Parathyroid adenoma (tissue), 2 donors: ENCODE measurements around the gene TRIM29.

Source experiments
- H2AFZ ChIP-seq: fragments of 300-600 bp; sonication (generic); one replicate; pipeline ENCODE4 v1.7.0; 2017; ENCODE audit warnings: antibody characterized with exemption, mild to moderate bottlenecking
- H3K27ac ChIP-seq: fragments of 300-600 bp; sonication (generic); one replicate; pipeline ENCODE4 v1.7.0; 2017
- H3K27me3 ChIP-seq: fragments of 300-600 bp; sonication (generic); one replicate; pipeline ENCODE4 v1.7.0; 2017; ENCODE audit warnings: low read length; ENCODE audit not compliant: control insufficient read depth, insufficient read depth
- H3K36me3 ChIP-seq: fragments of 300-600 bp; sonication (generic); one replicate; pipeline ENCODE4 v1.7.0; 2017; ENCODE audit warnings: low read length; ENCODE audit not compliant: control insufficient read depth, insufficient read depth
- H3K4me1 ChIP-seq: fragments of 300-600 bp; sonication (generic); one replicate; pipeline ENCODE4 v1.7.0; 2017; ENCODE audit warnings: control low read depth
- H3K4me2 ChIP-seq: fragments of 300-600 bp; sonication (generic); one replicate; pipeline ENCODE4 v1.7.0; 2017; ENCODE audit warnings: low read length
- H3K4me3 ChIP-seq: fragments of 300-600 bp; sonication (generic); one replicate; pipeline ENCODE4 v1.7.0; 2017; ENCODE audit warnings: low read depth, low read length
- H3K79me2 ChIP-seq: fragments of 300-600 bp; sonication (generic); one replicate; pipeline ENCODE4 v1.7.0; 2017; ENCODE audit warnings: control low read depth
- H3K9ac ChIP-seq: fragments of 300-600 bp; sonication (generic); one replicate; pipeline ENCODE4 v1.7.0; 2017; ENCODE audit warnings: mild to moderate bottlenecking
- H3K9me3 ChIP-seq: fragments of 300-600 bp; sonication (generic); one replicate; pipeline ENCODE4 v1.7.0; 2017; ENCODE audit warnings: low read length; ENCODE audit not compliant: control insufficient read depth
- CTCF ChIP-seq: fragments of 300-600 bp; sonication (generic); IDR thresholded peaks from one replicate; pipeline ENCODE4 v1.7.0; 2017; ENCODE audit warnings: antibody characterized with exemption, mild to moderate bottlenecking
- donor health status: primary hyperparathyroidism.

The TRIM29 gene

GRCh38 chr11:120065876-120066275 is 72.0 kb downstream of the TRIM29 start:
- Histone ChIP-seq H2AFZ (no peak overlapping the region), H3K36me3 (no peaks in the 10 kb centered on the region), H3K4me1 (peaks cover 5% of the 10 kb centered on the region), H3K9me3 (no peaks in the 10 kb centered on the region), H3K79me2 (no peaks in the 10 kb centered on the region), H3K27ac (no peak overlapping the region), H3K4me3 (no peak overlapping the region), H3K9ac (no peak overlapping the region), H3K4me2 (no peak overlapping the region), H3K27me3 (no peaks in the 10 kb centered on the region)
- TF ChIP-seq CTCF = no peak

DNA sequence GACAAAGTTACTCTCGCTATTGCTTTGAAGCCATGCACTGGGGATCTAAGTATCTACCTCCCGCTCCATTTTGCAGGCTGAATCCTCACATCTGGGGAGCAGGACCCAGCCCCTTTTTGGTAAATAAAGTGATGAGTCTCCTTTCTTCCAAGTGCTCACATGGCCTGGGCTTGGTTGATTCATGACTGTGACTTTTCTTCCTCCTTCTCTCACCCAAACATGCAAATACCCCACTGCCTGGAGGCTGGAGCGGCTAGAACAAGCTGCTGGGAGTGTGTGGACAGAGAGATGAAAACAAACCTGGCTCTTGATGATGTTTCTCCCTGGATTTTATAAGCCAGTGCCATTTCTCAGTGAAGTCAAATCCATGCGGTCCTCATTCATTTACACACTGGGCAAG is 72.7 kb downstream of the TRIM29 start:
- no peak for TF ChIP-seq CTCF
- Histone ChIP-seq H3K4me2 (no peak overlapping the region), H3K9ac (no peak overlapping the region), H3K36me3 (no peaks in the 10 kb centered on the region), H3K27me3 (no peaks in the 10 kb centered on the region), H3K4me1 (peaks cover 5% of the 10 kb centered on the region), H3K4me3 (no peak overlapping the region), H3K79me2 (no peaks in the 10 kb centered on the region), H3K9me3 (no peaks in the 10 kb centered on the region), H2AFZ (no peak overlapping the region), H3K27ac (no peak overlapping the region)

GRCh38 chr11:120064341-120064740 is 73.6 kb downstream of the TRIM29 start:
- Histone ChIP-seq H3K27me3 (no peaks in the 10 kb centered on the region), H3K4me3 (no peak overlapping the region), H2AFZ (no peak overlapping the region), H3K79me2 (no peaks in the 10 kb centered on the region), H3K4me2 (no peak overlapping the region), H3K9me3 (no peaks in the 10 kb centered on the region), H3K9ac (no peak overlapping the region), H3K27ac (no peak overlapping the region), H3K4me1 (peaks cover 5% of the 10 kb centered on the region), H3K36me3 (no peaks in the 10 kb centered on the region)
- no peak for TF ChIP-seq CTCF

DNA sequence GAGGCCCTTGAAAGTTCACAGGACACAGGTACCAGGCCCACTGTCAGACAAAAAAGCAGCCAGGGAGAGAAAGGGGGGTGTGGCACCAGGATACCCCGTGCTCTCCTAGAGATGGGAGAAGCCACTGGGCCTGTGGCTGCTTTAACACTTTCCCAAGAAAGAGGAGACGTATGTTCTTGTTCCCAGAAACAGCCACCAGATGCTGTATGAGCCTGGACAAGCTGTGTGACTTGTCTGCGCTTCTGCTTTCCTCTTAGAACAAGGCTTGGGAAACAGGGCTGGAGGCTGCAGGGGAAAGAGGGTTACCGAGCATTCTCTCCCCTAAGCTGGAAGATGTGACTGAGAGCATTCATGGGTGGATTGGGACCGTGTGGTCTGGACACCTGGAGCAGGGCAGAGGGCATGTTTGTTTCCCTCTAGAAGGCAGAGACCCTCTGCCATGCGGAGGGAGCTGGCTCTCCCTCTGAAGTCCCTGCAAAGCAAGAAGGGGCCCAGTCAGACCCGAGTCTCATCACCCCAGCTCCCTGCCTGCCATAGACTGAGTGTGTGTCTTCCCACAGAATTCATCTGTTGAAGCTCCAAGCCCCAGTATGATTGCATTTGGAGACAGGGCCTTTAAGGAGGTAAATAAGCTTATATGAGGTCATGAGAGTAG is 74.1 kb downstream of the TRIM29 start:
- Histone ChIP-seq H3K4me2 (no peak overlapping the region), H2AFZ (no peak overlapping the region), H3K27me3 (no peaks in the 10 kb centered on the region), H3K9me3 (no peaks in the 10 kb centered on the region), H3K4me3 (no peak overlapping the region), H3K79me2 (no peaks in the 10 kb centered on the region), H3K27ac (no peak overlapping the region), H3K9ac (no peak overlapping the region), H3K4me1 (peaks cover 5% of the 10 kb centered on the region), H3K36me3 (no peaks in the 10 kb centered on the region)
- no peak for TF ChIP-seq CTCF

DNA sequence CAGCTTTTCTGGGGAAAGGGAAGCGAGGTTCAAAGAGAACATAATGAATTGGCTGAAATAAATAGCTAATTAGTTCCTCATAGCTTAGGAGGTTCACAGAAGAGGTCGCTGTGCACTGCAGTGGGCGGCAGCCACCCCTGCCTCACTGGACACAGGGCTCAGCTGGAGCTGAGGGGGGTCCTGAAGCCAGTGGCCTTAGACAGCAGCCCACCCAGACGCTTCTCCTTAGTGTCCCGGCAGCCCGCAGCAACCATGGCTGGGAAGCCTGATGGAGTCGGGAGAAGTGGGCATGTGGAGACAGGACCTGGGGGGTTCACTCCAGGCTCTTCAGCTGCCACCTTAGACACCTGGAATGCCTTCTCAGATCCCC is 75.4 kb downstream of the TRIM29 start:
- Histone ChIP-seq H3K9me3 (no peaks in the 10 kb centered on the region), H3K27me3 (no peaks in the 10 kb centered on the region), H3K4me1 (no peaks in the 10 kb centered on the region), H3K9ac (no peak overlapping the region), H3K4me2 (no peak overlapping the region), H3K27ac (no peak overlapping the region), H3K36me3 (no peaks in the 10 kb centered on the region), H3K4me3 (no peak overlapping the region), H2AFZ (no peak overlapping the region), H3K79me2 (no peaks in the 10 kb centered on the region)
- no peak for TF ChIP-seq CTCF
